ENCODE results near the gene C1orf35.

- TF ChIP-seq, protein P1, sequence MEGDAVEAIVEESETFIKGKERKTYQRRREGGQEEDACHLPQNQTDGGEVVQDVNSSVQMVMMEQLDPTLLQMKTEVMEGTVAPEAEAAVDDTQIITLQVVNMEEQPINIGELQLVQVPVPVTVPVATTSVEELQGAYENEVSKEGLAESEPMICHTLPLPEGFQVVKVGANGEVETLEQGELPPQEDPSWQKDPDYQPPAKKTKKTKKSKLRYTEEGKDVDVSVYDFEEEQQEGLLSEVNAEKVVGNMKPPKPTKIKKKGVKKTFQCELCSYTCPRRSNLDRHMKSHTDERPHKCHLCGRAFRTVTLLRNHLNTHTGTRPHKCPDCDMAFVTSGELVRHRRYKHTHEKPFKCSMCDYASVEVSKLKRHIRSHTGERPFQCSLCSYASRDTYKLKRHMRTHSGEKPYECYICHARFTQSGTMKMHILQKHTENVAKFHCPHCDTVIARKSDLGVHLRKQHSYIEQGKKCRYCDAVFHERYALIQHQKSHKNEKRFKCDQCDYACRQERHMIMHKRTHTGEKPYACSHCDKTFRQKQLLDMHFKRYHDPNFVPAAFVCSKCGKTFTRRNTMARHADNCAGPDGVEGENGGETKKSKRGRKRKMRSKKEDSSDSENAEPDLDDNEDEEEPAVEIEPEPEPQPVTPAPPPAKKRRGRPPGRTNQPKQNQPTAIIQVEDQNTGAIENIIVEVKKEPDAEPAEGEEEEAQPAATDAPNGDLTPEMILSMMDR (conservative IDR thresholded peaks at IDR 0.05), result no peak
- no peak for TF ChIP-seq ZFX (IDR thresholded peaks at IDR 0.05)
Observed at GRCh38 chr1:228142701-228143136, 39.6 kb upstream of the C1orf35 start.

Data from C4-2B (cell line).